GM19023 (cell line): Measurements from ENCODE around the gene ERGIC1.
"Not testable (repeated sequence)": the region's sequence is repeated elsewhere in the genome, so short reads cannot be mapped to it uniquely, and the experiment has no call there.

Experiments used
- ATAC-seq: cut with Tn5 transposase; IDR thresholded peaks from one replicate; pipeline ENCODE4 v1.9.1; 2021; ENCODE audit warnings: mild to moderate bottlenecking, moderate library complexity; ENCODE audit not compliant: unreplicated experiment

Gene ERGIC1

GRCh38 chr5:172833686-172834414 is at the start of gene ERGIC1:
Gene ERGIC1 (plus strand): TSS chr5:172834251. CDS start chr5:172834414, 163 bp downstream.
- peak; percentile 79 for ATAC-seq

GRCh38 chr5:172785429-172786088 is 48.5 kb upstream of the ERGIC1 start:
- no peak for ATAC-seq

GRCh38 chr5:172786736-172787462 is 47.2 kb upstream of the ERGIC1 start:
- ATAC-seq, result no peak

GRCh38 chr5:172787538-172787937 is 46.5 kb upstream of the ERGIC1 start:
- not testable (repeated sequence) for ATAC-seq

GRCh38 chr5:172788771-172789686 is 45.0 kb upstream of the ERGIC1 start:
- ATAC-seq, result no peak

- ATAC-seq, result no peak
Measured at GRCh38 chr5:172789687-172790495, 44.2 kb upstream of the ERGIC1 start.

GRCh38 chr5:172790496-172790889 is 43.6 kb upstream of the ERGIC1 start:
- no peak for ATAC-seq

GRCh38 chr5:172791286-172791685 is 42.8 kb upstream of the ERGIC1 start:
- no peak for ATAC-seq

- no peak for ATAC-seq
Measured at GRCh38 chr5:172791726-172792445, 42.2 kb upstream of the ERGIC1 start.

GRCh38 chr5:172792701-172793570 is 41.1 kb upstream of the ERGIC1 start:
- ATAC-seq, result no peak

GRCh38 chr5:172793577-172794488 is 40.2 kb upstream of the ERGIC1 start:
- ATAC-seq, result peak; percentile 51

GRCh38 chr5:172795318-172795977 is 38.6 kb upstream of the ERGIC1 start:
- no peak for ATAC-seq

GRCh38 chr5:172796306-172796705 is 37.7 kb upstream of the ERGIC1 start:
- ATAC-seq, result no peak

GRCh38 chr5:172797771-172798191 is 36.3 kb upstream of the ERGIC1 start:
- ATAC-seq, result no peak

- ATAC-seq, result no peak
Measured at GRCh38 chr5:172798422-172799215, 35.4 kb upstream of the ERGIC1 start.

GRCh38 chr5:172799416-172799815 is 34.6 kb upstream of the ERGIC1 start:
- no peak for ATAC-seq
